SK-N-SH (cell line): ENCODE results near the gene TEP1. TPM values are rescaled to one million over a fixed set of nuclear protein-coding genes. Genes with fewer than 3 reads are reported as not detected.
A peak's percentile ranks its signal among the peaks of the same experiment; 100 is the strongest.

Experiments used
- CTCF ChIA-PET: fragments of 300-600, 350-600 bp; formaldehyde crosslinking; extraction: SDS; loops from one replicate; lab custom pipeline; 2021; lab: Yijun Ruan, JAX
- POLR2A ChIA-PET: fragments of 350-600 bp; sonication (Branson Sonifier 250); formaldehyde crosslinking; extraction: SDS; loops from one replicate; lab custom pipeline; 2020; ENCODE audit warnings: antibody characterized with exemption, inconsistent platforms; lab: Yijun Ruan, JAX
- DNase-seq: peaks from one replicate; pipeline ENCODE4 v3.0.0; 2012
- H2AFZ ChIP-seq: fragments of 200-600 bp; sonication (generic); 2 replicates; pipeline ENCODE4 v1.8.1; 2016; ENCODE audit warnings: antibody characterized with exemption, mild to moderate bottlenecking, low read depth
- H3F3A ChIP-seq: fragments of 200-600 bp; sonication (generic); replicated peaks from 2 replicates; pipeline ENCODE3; 2016; ENCODE audit warnings: antibody characterized with exemption, mild to moderate bottlenecking; ENCODE audit not compliant: insufficient read depth
- H3K27ac ChIP-seq, 2 experiments: fragments of 200-500 bp in 1 of 2; fragments of 200-600 bp in 1 of 2; sonication (Bioruptor generic) in 1 of 2; sonication (generic), shearing (Covaris generic) in 1 of 2; 2 replicates each; pipeline versions ENCODE4 v1.5.1 to v1.6.1; 2014 to 2016; ENCODE audit warnings: low read depth in 2 of 2, inconsistent platforms in 1 of 2, low read length in 1 of 2, mild to moderate bottlenecking in 1 of 2, mixed read lengths in 1 of 2
- H3K27me3 ChIP-seq: fragments of 200-600 bp; sonication (generic), shearing (Covaris generic); 2 replicates; pipeline ENCODE4 v1.6.1; 2016; ENCODE audit warnings: mixed run types; ENCODE audit not compliant: insufficient read depth
- H3K36me3 ChIP-seq, 2 experiments: fragments of 200-500 bp in 1 of 2; fragments of 200-600 bp in 1 of 2; sonication (Bioruptor generic) in 1 of 2; sonication (generic) in 1 of 2; replicated peaks in 1 of 2; 2 replicates each; pipeline versions ENCODE3 to v1.5.1; 2014 to 2016; ENCODE audit warnings: low read length in 1 of 2, mild to moderate bottlenecking in 1 of 2; ENCODE audit not compliant: insufficient read depth in 2 of 2, control insufficient read depth in 1 of 2
- H3K4me1 ChIP-seq, 2 experiments: fragments of 200-500 bp in 1 of 2; fragments of 200-600 bp in 1 of 2; sonication (Bioruptor generic) in 1 of 2; sonication (generic), shearing (Covaris generic) in 1 of 2; 2 replicates each; pipeline versions ENCODE4 v1.5.1 to v1.6.1; 2014 to 2016; ENCODE audit warnings: low read depth in 1 of 2, low read length in 1 of 2, mixed run types in 1 of 2; ENCODE audit not compliant: insufficient read depth in 2 of 2, control insufficient read depth in 1 of 2
- H3K4me2 ChIP-seq: fragments of 200-600 bp; sonication (generic), shearing (Covaris generic); 2 replicates; pipeline ENCODE4 v1.6.1; 2017; ENCODE audit warnings: mixed run types
- H3K4me3 ChIP-seq, 2 experiments: fragments of 200-500 bp in 1 of 2; fragments of 200-600 bp in 1 of 2; sonication (Bioruptor generic) in 1 of 2; sonication (generic), shearing (Covaris generic) in 1 of 2; 2 replicates each; pipeline versions ENCODE4 v1.5.1 to v1.8.1; 2014 to 2016; ENCODE audit warnings: low read depth in 2 of 2, inconsistent platforms in 1 of 2, low read length in 1 of 2, mild to moderate bottlenecking in 1 of 2, mixed read lengths in 1 of 2, moderate library complexity in 1 of 2
- H3K79me2 ChIP-seq: fragments of 200-600 bp; sonication (generic); 2 replicates; pipeline ENCODE4 v1.8.1; 2017; ENCODE audit warnings: mild to moderate bottlenecking; ENCODE audit not compliant: insufficient read depth
- H3K9ac ChIP-seq: fragments of 200-600 bp; sonication (generic); 2 replicates; pipeline ENCODE4 v1.6.1; 2017; ENCODE audit warnings: mixed run types
- H3K9me2 ChIP-seq: fragments of 200-600 bp; sonication (generic); 2 replicates; pipeline ENCODE4 v1.6.1; 2017; ENCODE audit warnings: mixed run types
- H3K9me3 ChIP-seq: fragments of 200-600 bp; sonication (generic); 2 replicates; pipeline ENCODE4 v1.6.1; 2017; ENCODE audit warnings: mixed run types, mild to moderate bottlenecking, moderate library complexity
- H4K20me1 ChIP-seq: fragments of 200-600 bp; sonication (generic); 2 replicates; pipeline ENCODE4 v1.6.1; 2017; ENCODE audit warnings: mild to moderate bottlenecking, mixed run types; ENCODE audit not compliant: insufficient read depth
- CHD2 ChIP-seq: fragments of 150-350 bp; IDR thresholded peaks from 2 replicates; pipeline ENCODE4 v1.6.1; 2018; ENCODE audit warnings: low read length; ENCODE audit not compliant: partially characterized antibody
- CTCF ChIP-seq: fragments of 200-600 bp; sonication (generic); IDR thresholded peaks from 2 replicates; pipeline ENCODE4 v1.6.1; 2017; ENCODE audit warnings: antibody characterized with exemption, mild to moderate bottlenecking, moderate library complexity
- EP300 ChIP-seq, 2 experiments: IDR thresholded peaks; 2 replicates each; pipeline versions ENCODE4 v1.4.0 to v1.6.1; 2012; ENCODE audit warnings: borderline replicate concordance in 1 of 2, low read depth in 1 of 2, low read length in 1 of 2
- GABPA ChIP-seq: IDR thresholded peaks from 2 replicates; pipeline ENCODE4 v1.4.0; 2012; ENCODE audit warnings: low read depth, mild to moderate bottlenecking
- GATA2 ChIP-seq: sonication (generic); formaldehyde crosslinking; IDR thresholded peaks from 2 replicates; pipeline ENCODE4 v1.5.0; 2020; ENCODE audit warnings: mild to moderate bottlenecking, missing genetic modification reagents
- IRF3 ChIP-seq: fragments of 150-350 bp; IDR thresholded peaks from 2 replicates; pipeline ENCODE4 v1.6.1; 2016; ENCODE audit warnings: mild to moderate bottlenecking, low read depth, low read length
- MAX ChIP-seq: IDR thresholded peaks from 2 replicates; pipeline ENCODE4 v1.4.0; 2012; ENCODE audit warnings: low read depth
- MEF2A ChIP-seq: IDR thresholded peaks from 2 replicates; pipeline ENCODE4 v1.4.0; 2012; ENCODE audit warnings: low read depth, borderline replicate concordance
- MXI1 ChIP-seq: IDR thresholded peaks from 2 replicates; pipeline ENCODE4 v1.6.1; 2012; ENCODE audit warnings: mild to moderate bottlenecking, low read depth, low read length, improper control_type of control experiment
- NRF1 ChIP-seq: IDR thresholded peaks from 2 replicates; pipeline ENCODE4 v1.6.1; 2012; ENCODE audit warnings: low read depth, mild to moderate bottlenecking, low read length
- PBX3 ChIP-seq: IDR thresholded peaks from 2 replicates; pipeline ENCODE4; 2012
- REST ChIP-seq: IDR thresholded peaks from 2 replicates; pipeline ENCODE4 v1.6.1; 2012; ENCODE audit warnings: mild to moderate bottlenecking, low read depth, low read length, moderate library complexity
- RXRA ChIP-seq: IDR thresholded peaks from 2 replicates; pipeline ENCODE4 v1.4.0; 2012; ENCODE audit warnings: low read depth, mild to moderate bottlenecking, borderline replicate concordance
- SIN3A ChIP-seq: IDR thresholded peaks from 2 replicates; pipeline ENCODE4 v1.6.1; 2012; ENCODE audit warnings: low read depth, mild to moderate bottlenecking, low read length, moderate library complexity, borderline replicate concordance
- TCF12 ChIP-seq: IDR thresholded peaks from 2 replicates; pipeline ENCODE4 v1.4.0; 2012
- USF1 ChIP-seq: IDR thresholded peaks from 2 replicates; pipeline ENCODE4 v1.4.0; 2012; ENCODE audit warnings: low read depth, borderline replicate concordance
- USF2 ChIP-seq: fragments of 150-350 bp; IDR thresholded peaks from 2 replicates; pipeline ENCODE4 v1.6.1; 2017; ENCODE audit warnings: antibody characterized with exemption, low read length, low read depth, borderline replicate concordance
- YY1 ChIP-seq: IDR thresholded peaks from 2 replicates; pipeline ENCODE4 v1.4.0; 2012; ENCODE audit warnings: low read depth, mild to moderate bottlenecking
- ZBTB33 ChIP-seq: IDR thresholded peaks from 2 replicates; pipeline ENCODE4 v1.4.0; 2012; ENCODE audit warnings: low read depth, borderline replicate concordance
- WGBS: methylation state at CpG from one replicate; pipeline ENCODE4 v1.1.6; 2017; ENCODE audit warnings: low lambda C conversion rate; 5-methylcytosine and 5-hydroxymethylcytosine counted together
- polyA plus RNA-seq, 3 experiments: library from polyadenylated mRNA; depleted of rRNA; stranded (reverse); fragments of >200 nt; gene quantifications; 2 replicates each; pipeline ENCODE4 v1.2.3, GENCODE V29; 2012

Gene TEP1
- polyA plus RNA-seq, 1 of the 3 experiments (the other 2 are of a cell fraction): 12.1 TPM

- POLR2A ChIA-PET: interaction anchor here (1.3 to 1.7 kb wide), 3 partner anchors 10 to 122 kb away, joined by 4 to 14 read pairs (median 6); partner anchors contain the start of genes APEX1, OSGEP and PARP2
- under 1% methylated on average over 19 of the region's 19 CpGs for WGBS
- no peak for TF ChIP-seq USF2
- TF ChIP-seq CHD2: peak; percentile 44
- TF ChIP-seq GATA2: no peak
- no peak for TF ChIP-seq NRF1
- peak; percentile 99 for TF ChIP-seq MXI1
- TF ChIP-seq REST: no peak
- no peak for TF ChIP-seq RXRA
- no peak for TF ChIP-seq EP300 (IDR thresholded peaks at IDR 0.05; ENCODE audit: borderline replicate concordance in 1 of 2, low read depth in 1 of 2, low read length in 1 of 2)
- TF ChIP-seq SIN3A: peak; percentile 40; the same call in 1 of the 2 replicates
- no peak for TF ChIP-seq USF1
- peak; percentile 68 for TF ChIP-seq GABPA
- TF ChIP-seq ZBTB33: no peak
- TF ChIP-seq IRF3: no peak
- peak; percentile 12; the same call in 1 of the 2 replicates for TF ChIP-seq TCF12
- no peak for TF ChIP-seq MEF2A
- TF ChIP-seq CTCF: no peak
- TF ChIP-seq YY1: no peak
- TF ChIP-seq MAX: peak; percentile 95
- no peak for TF ChIP-seq PBX3
These were observed 80.4 kb downstream of the TEP1 start, which contains the start of gene CCNB1IP1 for GRCh38 chr14:20332788-20333493. Gene CCNB1IP1, minus strand, starts transcription at chr14:20333279. Its CDS starts 16,756 bp downstream, at chr14:20316523.

More at GRCh38 chr14:20332788-20333493, 80.4 kb downstream of the TEP1 start, which contains the start of gene CCNB1IP1:
- CTCF ChIA-PET: interaction anchor here (0.7 to 2.2 kb wide), 4 partner anchors 9 to 277 kb away, joined by 4 to 12 read pairs (median 6); partner anchors contain the start of gene PARP2
- Histone ChIP-seq H2AFZ (peak within 1 kb of the TSS; percentile 91), H3K9me3 (no peaks in the 10 kb centered on the region), H3F3A (peaks cover 19% of the 10 kb centered on the region), H3K4me1 (peaks cover 0 to 5% of the 10 kb centered on the region in 2 experiments; a peak in 2 of 4 replicates), H3K79me2 (peaks cover 48% of the 10 kb centered on the region), H3K4me3 (peak within 1 kb of the TSS; percentile 86 to 88), H3K9ac (peak within 1 kb of the TSS; percentile 79), H3K9me2 (no peaks in the 10 kb centered on the region), H4K20me1 (no peaks in the 10 kb centered on the region), H3K27me3 (no peaks in the 10 kb centered on the region), H3K36me3 (peaks cover 11 to 13% of the 10 kb centered on the region in 2 experiments), H3K4me2 (peak within 1 kb of the TSS; percentile 95), H3K27ac (peak within 1 kb of the TSS; percentile 80 to 89)
- DNase-seq: peak; percentile 79
